GM03348 (cell line): ENCODE results near the gene BCO2.
A peak's percentile ranks its signal among the peaks of the same experiment; 100 is the strongest.
"Not testable (repeated sequence)": the region's sequence is repeated elsewhere in the genome, so short reads cannot be mapped to it uniquely, and the experiment has no call there.

Experiments
- DNase-seq: peaks from one replicate; pipeline ENCODE4 v3.0.0; 2012; ENCODE audit warnings: low spot score

BCO2 gene, protein sequence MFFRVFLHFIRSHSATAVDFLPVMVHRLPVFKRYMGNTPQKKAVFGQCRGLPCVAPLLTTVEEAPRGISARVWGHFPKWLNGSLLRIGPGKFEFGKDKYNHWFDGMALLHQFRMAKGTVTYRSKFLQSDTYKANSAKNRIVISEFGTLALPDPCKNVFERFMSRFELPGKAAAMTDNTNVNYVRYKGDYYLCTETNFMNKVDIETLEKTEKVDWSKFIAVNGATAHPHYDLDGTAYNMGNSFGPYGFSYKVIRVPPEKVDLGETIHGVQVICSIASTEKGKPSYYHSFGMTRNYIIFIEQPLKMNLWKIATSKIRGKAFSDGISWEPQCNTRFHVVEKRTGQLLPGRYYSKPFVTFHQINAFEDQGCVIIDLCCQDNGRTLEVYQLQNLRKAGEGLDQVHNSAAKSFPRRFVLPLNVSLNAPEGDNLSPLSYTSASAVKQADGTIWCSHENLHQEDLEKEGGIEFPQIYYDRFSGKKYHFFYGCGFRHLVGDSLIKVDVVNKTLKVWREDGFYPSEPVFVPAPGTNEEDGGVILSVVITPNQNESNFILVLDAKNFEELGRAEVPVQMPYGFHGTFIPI

DNA sequence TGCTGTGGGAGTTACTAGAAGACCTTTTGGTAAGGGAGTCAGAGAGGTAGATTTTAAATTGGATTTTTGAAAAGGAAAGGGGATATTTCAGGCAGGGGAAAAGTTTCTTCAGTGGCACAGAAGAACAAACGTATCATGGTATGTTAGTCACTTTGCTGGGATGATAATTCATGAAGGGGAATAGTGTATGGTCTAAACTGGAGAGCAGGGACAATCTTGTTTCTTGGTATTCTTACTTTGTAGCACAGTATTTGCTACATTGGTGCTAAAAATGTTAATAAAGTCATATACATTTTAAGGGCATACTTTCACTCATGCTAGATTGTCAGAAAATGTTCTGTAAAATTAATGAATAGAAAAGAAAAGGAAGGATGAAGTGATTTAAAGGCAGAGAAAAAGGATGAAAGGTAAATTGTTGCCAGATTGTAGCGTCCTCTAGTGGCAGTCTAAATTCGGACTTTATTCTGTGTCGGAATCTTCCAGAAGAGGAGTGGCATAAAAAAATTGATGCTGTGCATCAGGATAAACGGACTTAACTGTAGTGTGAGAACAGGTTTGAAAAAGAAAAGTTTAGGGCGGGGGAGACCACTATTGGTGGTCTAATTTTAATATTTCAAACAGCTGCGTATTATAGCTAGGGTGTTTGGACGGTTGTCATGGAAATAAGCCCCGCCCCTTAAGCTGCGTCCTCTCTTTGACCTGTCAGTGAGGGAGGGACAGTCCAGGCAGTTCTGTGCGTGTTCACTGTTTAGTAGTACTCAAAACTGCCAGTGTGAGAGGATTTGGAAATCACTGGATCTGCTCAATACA is at the start of gene BCO2:
BCO2 (plus strand) TSS at position 724 of the 810 bp plus-strand sequence. CDS start 90 bp downstream, outside the sequence.
- peak; percentile 72 for DNase-seq

DNA sequence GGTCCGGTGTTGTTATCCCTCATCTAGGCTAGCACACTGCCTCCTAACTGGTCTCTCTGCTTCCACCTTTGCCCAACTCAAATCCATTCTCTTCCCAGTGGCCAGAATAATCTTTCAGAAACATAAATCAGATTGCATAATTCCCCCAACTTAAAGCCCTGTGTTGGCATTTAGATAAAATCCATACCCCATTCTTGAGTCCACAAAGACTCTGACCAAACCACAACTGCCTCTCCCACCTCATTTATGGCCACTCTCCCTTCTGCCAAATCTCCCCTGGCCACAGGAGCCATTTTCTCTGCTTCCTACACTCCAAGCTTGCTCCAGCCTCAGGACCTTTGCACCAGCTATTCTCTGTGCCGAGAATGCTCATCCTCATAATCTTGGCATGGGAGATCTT is 48.3 kb upstream of the BCO2 start:
- no peak for DNase-seq

DNA sequence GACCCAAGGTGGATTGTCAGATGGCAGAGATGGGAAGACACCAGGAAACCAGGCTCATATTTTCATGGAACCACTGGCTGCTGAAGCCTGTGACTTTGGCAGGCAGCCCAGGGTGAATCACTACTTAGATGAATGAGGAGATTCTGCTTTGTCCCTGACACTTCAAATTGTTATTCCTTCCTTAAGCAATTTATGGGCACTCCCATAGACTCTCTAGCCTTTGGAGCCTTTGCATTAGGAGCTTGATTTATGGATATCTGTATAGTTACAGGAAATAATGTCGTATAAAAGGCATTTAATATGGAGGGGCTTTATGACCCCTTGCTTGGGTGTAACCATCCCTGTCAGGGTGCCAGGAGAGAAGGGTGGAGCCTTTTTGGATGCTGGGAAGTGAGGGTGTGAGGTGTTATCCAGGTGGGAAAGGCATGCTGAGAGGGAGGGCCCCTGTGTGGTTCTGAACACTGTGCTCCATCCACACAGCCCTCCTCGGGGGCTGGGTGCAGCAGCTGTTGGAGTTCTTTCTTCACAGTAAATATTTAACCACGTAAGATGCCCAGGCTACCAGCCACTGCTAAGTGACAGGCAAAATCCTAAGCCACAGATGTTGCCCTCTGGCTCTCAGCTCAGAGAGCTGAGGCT is 46.7 kb upstream of the BCO2 start:
- peak; percentile 79 for DNase-seq

DNA sequence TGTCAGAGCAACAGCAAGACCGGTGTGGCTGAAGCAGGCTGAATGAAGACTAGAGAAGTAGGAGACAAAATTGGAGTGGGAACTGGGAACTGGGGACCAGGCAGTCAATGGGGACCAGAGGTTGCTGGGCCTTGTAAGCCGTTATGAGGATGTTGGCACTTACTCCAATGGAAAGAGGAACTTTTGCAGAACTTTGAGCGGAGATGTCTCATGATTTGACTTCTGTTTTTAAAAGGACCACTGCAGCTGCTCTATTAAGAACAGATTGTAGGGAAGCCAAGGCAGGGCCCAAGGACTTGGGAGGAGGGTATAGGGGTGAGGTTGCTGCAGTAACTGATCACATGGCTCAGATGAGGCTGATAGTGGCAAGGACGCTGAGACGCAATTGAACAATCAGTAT is 45.7 kb upstream of the BCO2 start:
- no peak for DNase-seq

DNA sequence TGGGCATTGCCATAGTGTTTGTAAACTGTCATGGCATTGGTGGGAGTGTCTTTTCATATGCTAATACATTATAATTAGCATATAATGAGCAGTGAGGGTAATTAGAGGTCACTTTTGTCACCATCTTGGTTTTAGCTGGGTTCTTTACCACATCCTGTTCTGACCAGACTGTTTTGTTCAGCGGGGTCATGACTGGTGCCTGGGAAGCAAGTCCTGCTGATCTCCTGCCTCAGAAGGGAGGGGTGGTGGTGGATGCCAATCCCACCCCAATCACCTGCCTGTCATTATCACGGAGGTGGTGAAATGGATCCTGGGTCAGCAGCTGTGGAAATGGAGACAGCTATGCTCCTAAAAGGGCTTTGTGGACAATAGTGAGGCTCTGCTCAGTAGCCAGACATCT is 42.6 kb upstream of the BCO2 start:
- no peak for DNase-seq

DNA sequence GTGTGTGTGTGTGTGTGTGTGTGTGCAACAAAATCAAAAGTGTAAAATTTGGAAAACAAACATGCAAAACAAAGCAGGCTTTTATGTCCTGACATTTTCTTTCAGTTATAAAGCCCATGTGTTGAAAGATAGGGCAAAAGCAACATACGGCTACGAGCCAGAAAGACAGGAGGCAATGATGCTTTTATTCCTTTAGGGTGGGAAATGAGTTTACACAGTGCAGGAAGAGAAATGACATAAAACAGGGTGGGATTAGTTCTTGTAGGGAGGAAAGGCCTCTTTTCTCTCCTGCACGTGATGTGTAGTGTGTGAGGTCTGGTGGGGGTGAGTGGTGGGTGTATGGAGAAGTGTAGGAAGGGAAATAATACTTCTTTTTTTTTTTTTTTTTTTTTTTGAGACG is 40.8 kb upstream of the BCO2 start:
- DNase-seq, result no peak

DNA sequence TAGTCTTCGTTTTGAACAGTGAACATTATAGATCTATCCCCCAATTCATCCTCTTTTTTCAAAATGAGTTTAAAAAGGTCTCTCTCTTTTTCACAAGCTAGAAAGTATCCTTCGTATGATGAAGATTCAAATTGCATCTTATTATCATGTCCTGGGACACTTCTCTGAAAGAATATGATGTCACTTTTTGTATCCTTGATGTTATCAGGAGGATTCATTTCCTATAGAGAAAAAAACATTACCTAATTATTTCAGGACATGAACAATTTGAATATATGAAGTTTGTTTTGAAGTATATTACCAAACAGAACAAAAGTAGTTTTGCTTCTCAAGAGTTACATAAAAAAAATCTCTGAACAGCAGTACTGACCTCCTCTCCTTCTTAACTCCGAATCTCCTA is 31.7 kb upstream of the BCO2 start:
- DNase-seq, result no peak

DNA sequence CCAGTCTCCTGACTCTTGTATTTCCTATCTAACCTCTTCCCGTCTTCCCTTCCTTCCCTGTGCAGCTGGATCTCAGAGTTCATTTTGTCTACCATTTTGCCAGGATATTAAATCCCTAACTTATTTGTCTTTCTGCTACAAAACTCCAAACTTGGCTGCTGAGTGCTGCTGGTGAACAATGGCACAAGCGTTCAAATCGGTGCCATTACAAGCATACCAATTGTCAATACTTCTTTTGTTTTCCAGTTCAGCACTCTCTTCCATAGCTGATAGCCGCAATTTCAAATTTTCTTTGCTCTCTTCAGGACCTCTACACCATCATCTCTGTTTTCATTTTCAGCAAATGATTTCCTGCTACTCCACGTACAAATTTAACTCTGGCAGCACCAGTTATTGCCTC is 24.8 kb upstream of the BCO2 start:
- DNase-seq, result no peak

DNA sequence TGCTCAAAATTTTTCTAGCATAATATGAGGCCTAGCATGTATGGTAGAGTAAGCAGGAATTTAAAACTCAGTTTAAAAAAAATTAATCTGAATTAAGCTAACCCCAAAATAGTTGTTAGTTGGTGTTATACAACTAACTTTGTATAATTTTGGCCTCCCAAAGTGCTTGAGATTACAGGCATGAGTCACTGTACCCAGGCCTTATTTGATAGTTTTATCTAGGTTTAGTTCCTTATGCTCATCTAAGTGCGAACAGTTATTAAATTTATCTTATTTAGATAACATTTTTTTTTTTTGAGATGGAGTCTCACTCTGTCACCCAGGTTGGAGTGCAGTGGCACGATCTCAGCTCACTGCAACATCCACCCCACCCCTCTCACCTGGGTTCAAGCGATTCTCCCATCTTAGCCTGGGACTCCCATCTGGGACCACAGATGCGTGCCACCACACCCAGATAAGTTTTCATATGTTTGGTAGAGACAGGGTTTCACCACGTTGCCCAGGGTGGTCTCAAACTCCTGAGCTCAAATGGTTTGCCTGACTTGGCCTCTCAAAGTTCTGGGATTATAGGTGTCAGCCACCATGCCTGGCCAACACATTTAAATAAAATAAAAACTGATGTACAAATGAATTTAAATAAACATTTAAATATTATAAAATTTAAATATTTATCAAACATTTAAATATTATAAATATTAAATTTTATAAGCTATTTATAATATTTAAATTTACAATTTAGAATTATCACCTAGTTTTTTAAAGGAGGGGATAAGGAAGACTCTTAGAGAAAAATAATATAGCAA is 19.0 kb upstream of the BCO2 start:
- DNase-seq, result no peak

DNA sequence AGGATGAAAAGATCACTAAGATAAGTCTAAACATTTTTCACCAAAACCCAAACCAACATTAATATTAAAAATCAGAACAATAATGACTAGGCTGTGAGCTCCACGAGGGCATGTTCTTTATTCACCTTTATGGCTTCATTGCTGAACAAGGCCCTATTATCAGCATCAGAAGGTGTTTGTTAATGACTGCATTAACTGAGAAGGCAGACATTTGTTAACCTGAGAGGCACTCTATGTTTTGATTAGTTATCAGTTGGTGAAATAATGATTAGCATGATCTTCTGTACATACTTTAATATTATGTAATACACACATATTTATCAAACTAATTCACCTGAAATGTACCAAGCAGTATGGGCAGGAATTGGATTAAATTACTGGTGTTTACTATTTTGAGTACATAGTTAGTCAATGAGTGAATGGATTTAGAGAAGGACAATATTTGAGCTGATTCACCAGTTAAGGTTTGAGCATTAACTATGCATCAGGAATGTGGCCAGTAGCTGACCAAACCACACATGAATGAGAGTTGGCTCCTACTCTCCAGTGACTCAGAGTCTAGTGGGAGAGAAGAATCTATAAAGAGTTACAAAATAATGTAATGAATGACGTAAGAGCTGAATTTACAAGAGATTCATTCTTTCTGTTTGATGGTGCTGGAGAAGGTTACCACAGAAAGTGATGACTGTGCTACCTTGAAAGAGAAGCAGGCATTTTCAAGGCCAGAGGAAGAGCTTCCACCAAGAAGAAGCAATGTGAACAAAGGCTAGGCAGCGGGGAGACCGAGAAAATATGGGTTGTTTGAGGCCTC is 18.2 kb upstream of the BCO2 start:
- DNase-seq, result peak; percentile 91

DNA sequence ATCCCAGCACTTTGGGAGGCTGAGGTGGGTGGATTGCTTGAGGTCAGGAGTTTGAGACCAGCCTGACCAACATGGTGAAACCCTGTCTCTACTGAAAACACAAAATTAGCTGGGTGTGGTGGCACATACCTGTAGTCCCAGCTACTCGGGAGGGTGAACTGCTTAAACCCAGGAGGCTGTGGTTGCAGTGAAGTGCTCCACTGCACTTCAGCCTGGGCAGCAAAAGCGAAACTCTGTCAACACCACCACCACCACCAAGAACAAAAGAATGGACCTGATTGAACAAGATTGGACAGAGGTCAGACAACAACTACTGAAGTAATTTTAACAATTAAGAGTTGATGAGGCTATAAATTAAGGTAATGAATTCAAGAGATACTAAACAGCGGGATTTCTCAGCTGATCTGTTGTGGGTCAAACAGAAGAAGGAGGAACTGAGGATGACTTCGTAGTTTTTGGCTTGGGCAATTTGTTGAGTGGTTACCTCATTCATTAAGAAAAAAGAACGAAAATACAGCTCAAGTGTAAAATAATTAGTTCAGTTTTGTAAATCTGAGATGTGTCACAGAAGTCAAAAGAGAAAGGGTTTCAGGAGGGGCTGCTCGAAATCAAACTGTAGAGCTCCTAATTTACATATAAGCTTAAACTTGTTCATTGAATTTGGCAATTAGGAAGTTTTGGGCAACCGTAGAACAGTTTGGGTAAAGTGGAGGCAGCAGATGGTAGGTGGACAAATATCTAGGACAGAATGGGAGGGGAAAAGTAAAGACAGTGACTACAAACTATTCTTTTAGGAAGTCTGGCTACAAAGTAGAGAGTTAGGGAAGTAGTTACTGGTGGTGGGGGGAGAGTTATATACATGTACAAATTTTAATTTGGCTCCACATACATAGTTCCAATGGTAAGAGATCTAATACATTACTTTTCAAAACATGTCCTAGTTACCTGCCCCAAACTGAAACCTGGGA is 15.9 kb upstream of the BCO2 start:
- no peak for DNase-seq

DNA sequence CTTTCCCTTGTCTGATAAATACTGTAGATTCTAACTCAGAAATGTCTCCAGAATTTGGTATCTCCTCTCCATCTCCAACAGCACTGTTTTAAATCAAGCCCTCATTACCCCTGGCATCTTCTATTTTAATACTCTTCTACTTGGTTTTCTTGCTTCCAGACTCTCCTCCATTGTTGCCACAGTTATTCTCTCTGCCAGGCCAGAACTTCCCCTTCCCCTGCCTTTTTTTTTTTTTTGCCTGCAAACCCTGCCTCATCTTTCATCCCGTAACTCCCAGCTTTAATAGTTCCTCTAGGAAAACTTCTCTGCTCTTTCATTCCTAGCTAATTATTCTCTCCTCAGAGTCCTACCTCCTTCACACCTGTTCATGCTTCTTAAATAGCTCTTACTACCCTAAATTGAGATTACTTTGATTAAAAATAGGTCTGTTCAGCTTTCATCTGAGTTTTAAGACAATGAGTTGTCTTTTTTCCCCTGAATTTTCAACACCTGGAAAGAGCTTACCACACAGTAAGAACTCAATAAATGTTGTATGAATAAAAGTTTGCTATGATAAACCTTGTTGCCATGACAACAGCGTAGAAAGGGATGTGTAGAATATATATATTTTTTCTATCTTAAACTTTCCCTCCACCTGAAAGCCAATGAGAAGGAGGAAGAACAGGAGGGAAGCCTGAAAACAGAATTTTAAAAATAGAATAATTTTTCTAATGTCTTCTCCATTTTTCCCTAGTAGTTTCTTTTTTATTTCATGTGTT is 15.0 kb upstream of the BCO2 start:
- no peak for DNase-seq

DNA sequence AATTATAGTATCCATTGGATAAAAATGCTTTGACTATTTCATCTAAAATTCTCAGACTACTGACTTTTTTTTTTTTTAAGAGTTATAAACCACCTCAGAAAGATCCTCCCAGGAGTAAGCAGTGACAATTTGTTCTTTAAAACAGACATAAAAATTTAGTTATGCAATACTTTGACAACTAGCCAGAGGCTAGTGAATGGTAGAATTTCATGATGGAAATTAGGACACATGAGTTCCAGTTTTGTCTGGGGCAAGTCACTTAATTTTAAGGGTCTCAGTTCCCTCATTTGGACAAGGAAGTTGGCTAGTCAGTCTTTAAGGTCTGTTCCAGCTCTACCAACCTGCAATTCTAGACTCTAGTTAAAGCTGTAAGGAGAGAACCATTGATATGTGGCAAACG is 14.3 kb upstream of the BCO2 start:
- DNase-seq, result peak; percentile 22

DNA sequence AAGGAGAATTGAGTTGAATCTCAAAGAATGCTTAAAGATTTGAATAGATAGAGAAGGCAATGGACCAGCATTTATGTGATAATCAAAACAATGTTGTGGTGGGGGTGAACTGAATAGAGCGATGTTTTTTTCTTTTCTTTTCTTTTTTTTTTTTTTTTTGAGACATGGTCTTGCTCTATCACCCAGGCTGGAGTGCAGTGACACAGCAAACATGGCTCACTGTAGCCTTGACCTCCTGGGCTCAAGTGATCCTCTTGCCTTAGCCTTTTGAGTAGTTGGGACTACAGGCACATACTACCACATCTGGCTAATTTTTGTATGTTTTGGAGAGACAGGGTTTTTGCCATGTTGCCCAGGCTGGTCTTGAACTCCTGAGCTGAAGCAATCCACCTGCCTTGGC is 13.1 kb upstream of the BCO2 start:
- not testable (repeated sequence) for DNase-seq

DNA sequence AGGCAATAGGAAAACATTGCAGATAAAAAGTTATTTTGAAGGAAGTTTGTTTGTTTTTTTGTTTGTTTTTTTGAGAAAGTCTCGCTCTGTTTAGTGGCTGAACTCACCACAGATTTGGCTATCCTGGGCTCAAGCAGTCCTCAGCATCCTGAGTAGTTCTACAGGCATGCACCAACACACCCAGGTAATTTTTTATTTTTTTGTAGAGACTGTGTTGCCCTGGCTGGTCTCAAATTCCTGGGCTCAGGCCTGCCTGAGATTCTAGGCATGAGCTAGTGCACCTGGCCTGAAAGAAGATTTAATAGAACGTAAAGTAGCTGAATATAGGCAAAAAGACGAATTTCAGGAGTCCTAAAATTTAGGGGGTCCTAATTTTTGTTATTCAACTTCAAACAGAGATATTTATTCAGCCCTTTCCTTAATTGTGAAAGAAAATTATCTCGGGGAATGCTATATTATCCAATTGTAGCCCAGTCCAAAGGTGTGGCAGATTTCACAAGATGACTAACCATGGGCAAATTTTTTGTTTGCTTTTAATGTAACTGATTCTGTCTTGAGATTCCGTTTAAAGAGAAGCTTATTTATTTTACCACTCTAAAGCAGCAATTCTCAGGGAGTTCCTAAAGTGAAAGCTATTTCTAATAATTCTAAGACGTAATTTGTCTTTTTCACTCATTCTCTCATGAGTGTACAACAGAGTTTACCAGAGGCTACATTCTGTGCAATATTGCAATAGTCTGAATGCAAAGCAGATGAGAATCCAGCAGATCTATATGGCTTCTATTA is 12.4 kb upstream of the BCO2 start:
- DNase-seq, result no peak

DNA sequence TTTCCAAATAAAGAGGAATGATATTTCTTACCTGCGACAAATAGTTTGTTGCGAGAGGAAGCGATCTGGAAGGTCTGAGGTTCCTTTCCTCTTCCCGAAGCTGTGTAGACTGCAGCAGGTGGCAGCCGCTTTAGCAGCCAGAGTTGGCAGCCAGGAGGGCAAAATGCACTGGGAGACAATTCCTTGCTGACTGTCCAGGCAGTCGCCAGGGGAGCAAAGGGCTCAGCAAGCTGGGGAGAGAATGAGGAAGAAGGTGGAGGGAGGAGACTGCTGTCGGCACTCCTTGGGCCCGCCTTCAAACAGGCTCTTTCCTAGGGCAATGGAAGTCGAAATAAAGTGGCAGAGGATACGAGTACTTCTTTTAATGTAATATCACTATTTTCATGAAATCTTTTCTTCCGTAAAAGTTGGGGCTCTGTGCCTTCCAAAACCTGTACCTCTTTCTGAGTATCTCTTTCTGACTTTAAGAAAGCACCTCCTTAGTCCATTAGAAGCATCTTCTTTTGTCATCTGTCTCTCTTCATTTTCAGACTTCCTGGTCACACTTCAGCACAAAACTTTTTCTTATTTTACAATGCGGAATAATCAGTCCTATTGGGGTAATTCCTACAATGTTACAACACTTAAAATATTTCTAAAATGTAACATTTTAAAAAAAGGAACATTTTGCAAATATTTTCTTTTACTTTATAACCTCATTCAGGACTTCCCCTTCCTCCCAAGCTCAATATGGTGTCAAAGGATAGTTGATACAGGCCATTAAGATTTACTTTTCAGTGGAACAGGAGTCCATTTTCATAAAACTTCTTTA is 11.2 kb upstream of the BCO2 start, which contains the start of gene IL18:
IL18 (minus strand) TSS at position 220 of the 811 bp plus-strand sequence. CDS start 9,041 bp downstream, outside the sequence.
- no peak for DNase-seq

DNA sequence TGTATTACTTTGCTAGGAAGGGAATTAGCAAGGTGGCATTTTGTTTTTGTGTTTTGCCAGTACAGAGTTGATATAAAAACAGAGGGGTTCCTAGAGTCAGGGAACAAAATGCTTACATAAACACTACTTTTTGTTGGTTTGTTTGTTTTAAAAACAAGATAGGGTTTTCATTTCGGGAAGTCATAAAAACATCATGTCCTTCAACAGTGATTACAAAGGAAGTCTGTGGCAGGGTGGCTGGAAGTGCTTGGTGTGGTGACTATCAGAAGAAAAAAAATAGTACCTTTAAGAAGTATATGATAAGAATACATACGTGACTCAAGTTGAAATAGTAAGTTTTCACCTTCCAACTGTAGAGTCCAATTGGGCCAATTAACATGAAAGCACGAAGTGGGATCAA is 10.3 kb upstream of the BCO2 start:
- no peak for DNase-seq
